Stomach smooth muscle (tissue), 2 donors: Measurements from ENCODE around the gene LYG2.
"Not testable (repeated sequence)": the region's sequence is repeated elsewhere in the genome, so short reads cannot be mapped to it uniquely, and the experiment has no call there.

Experiments used
- H3K27ac ChIP-seq: one replicate; pipeline ENCODE4 v1.7.0; 2013; ENCODE audit warnings: mild to moderate bottlenecking, low read length, inconsistent platforms
- H3K27me3 ChIP-seq, 2 donors: one replicate each; pipeline ENCODE4 v1.7.0; 2013; ENCODE audit warnings: low read length in 2 of 2; ENCODE audit not compliant: insufficient read depth in 2 of 2, control insufficient read depth in 1 of 2
- H3K36me3 ChIP-seq, 2 donors: one replicate each; pipeline ENCODE4 v1.7.0; 2013; ENCODE audit warnings: low read length in 2 of 2; ENCODE audit not compliant: control insufficient read depth in 2 of 2, insufficient read depth in 2 of 2
- H3K4me1 ChIP-seq: one replicate; pipeline ENCODE4 v1.7.0; 2013; ENCODE audit warnings: low read length; ENCODE audit not compliant: control insufficient read depth, insufficient read depth
- H3K4me3 ChIP-seq, 2 donors: one replicate each; pipeline ENCODE4 v1.7.0; 2013; ENCODE audit warnings: low read length in 2 of 2
- H3K9ac ChIP-seq, 2 donors: one replicate each; pipeline ENCODE4 v1.7.0; 2013; ENCODE audit warnings: low read length in 2 of 2, mild to moderate bottlenecking in 1 of 2
- H3K9me3 ChIP-seq, 2 donors: one replicate each; pipeline ENCODE4 v1.7.0; 2013; ENCODE audit warnings: low read length in 2 of 2; ENCODE audit not compliant: control insufficient read depth in 2 of 2
- donor health status: healthy.
- donor health status: Pancreatic carcinoma.

The LYG2 gene

GRCh38 chr2:99201959-99202678 lies 53.3 kb downstream of the LYG2 start:
- H3K27me3 ChIP-seq: no peaks in the 10 kb centered on the region
- H3K9me3 ChIP-seq: no peaks in the 10 kb centered on the region
- H3K27ac ChIP-seq: no peak overlapping the region
- peaks cover 3 to 13% of the 10 kb centered on the region in 2 donors for H3K36me3 ChIP-seq
- no peak overlapping the region for H3K9ac ChIP-seq
- H3K4me3 ChIP-seq: no peak overlapping the region
- H3K4me1 ChIP-seq: no peaks in the 10 kb centered on the region

DNA sequence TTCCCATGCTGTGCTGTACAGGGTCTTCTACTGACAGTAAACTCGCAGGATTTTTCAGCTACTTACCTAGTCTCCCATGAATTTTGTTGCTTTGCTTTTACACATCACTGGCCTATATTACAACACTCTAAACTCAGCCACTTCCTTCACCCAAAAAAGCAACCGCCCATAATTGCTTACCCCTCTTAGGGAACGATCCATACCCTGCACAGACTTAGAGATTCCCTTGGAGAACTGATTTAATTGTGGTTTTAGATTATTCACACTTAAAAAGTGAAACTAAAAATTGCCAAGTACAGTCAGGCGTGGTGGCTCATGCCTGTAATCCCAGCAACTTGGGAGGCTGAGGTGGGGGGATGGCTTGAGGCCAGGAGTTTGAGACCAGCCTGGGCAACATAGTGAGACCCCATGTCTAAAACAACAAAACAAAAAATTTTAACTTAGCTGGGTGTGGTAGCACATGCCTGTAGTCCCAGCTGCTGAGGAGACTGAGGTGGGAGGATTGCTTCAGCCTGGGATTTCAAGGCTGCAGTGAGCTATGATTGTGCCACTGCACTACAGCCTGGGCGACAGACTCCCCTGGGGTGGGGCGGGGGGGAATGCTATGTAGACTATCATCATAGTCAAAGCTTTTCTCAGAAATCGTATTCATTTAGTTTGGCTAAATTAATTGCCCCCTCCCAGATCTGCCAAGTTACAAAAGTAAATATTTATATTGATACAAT lies 55.2 kb downstream of the LYG2 start:
- Histone ChIP-seq H3K36me3 (peaks cover 3 to 21% of the 10 kb centered on the region in 2 donors), H3K4me1 (no peaks in the 10 kb centered on the region), H3K9ac (no peak overlapping the region), H3K4me3 (no peak overlapping the region), H3K27ac (no peak overlapping the region), H3K9me3 (no peaks in the 10 kb centered on the region), H3K27me3 (no peaks in the 10 kb centered on the region)

GRCh38 chr2:99198103-99198841 lies 57.2 kb downstream of the LYG2 start:
- Histone ChIP-seq H3K36me3 (peaks cover 5 to 21% of the 10 kb centered on the region in 2 donors), H3K27me3 (no peaks in the 10 kb centered on the region), H3K4me1 (no peaks in the 10 kb centered on the region), H3K4me3 (no peak overlapping the region), H3K9me3 (no peaks in the 10 kb centered on the region), H3K9ac (no peak overlapping the region), H3K27ac (no peak overlapping the region)

GRCh38 chr2:99192364-99192763 lies 63.1 kb downstream of the LYG2 start:
- not testable (repeated sequence) for H3K27me3 ChIP-seq, H3K9me3 ChIP-seq, H3K4me1 ChIP-seq, H3K4me3 ChIP-seq, H3K9ac ChIP-seq, H3K27ac ChIP-seq
- H3K36me3 ChIP-seq: peaks cover 9 to 21% of the 10 kb centered on the region in 2 donors
